Sigmoid colon (tissue), 7 donors: ENCODE data around the gene PRR19. TPM values are rescaled to one million over a fixed set of nuclear protein-coding genes. Genes with fewer than 3 reads are reported as not detected.
A peak's percentile ranks its signal among the peaks of the same experiment; 100 is the strongest.

Experiments
- DNase-seq: peaks from one replicate; pipeline ENCODE4 v3.0.0-alpha.2; 2019
- H3K27ac ChIP-seq, 4 donors: fragments of 200-600 bp; sonication (generic); one replicate each; pipeline ENCODE4 v1.5.1; 2016 to 2019; ENCODE audit warnings: mild to moderate bottlenecking in 1 of 4
- H3K27me3 ChIP-seq, 3 donors: fragments of 200-600 bp; sonication (generic); one replicate each; pipeline ENCODE4 v1.5.1; 2019; ENCODE audit warnings: mild to moderate bottlenecking in 1 of 3
- H3K36me3 ChIP-seq, 4 donors: fragments of 200-600 bp; sonication (generic); one replicate each; pipeline ENCODE4 v1.5.1; 2016 to 2019
- H3K4me1 ChIP-seq, 4 donors: fragments of 200-600 bp; sonication (generic); one replicate each; pipeline ENCODE4 v1.5.1; 2017 to 2019
- H3K4me3 ChIP-seq, 4 donors: fragments of 200-600 bp; sonication (generic); one replicate each; pipeline ENCODE4 v1.5.1; 2017 to 2019; ENCODE audit warnings: mild to moderate bottlenecking in 2 of 4, moderate library complexity in 1 of 4
- H3K9me3 ChIP-seq, 4 donors: fragments of 200-600 bp in 3 of 4; sonication (generic) in 3 of 4; one replicate each; pipeline versions ENCODE4 v1.5.1 to v1.6.1; 2013 to 2019
- EP300 ChIP-seq, 4 donors: sonication (generic); formaldehyde crosslinking; IDR thresholded peaks; one replicate each; pipeline ENCODE4 v1.6.1; 2017; ENCODE audit warnings: antibody characterized with exemption in 4 of 4
- POLR2A ChIP-seq, 2 donors: fragments of 450-650 bp; IDR thresholded peaks; one replicate each; pipeline ENCODE4 v1.6.1; 2016; ENCODE audit warnings: antibody characterized with exemption in 2 of 2, mild to moderate bottlenecking in 2 of 2, moderate library complexity in 2 of 2
- POLR2AphosphoS5 ChIP-seq, 4 donors: sonication (generic); formaldehyde crosslinking; IDR thresholded peaks; one replicate each; pipeline ENCODE4 v1.6.1; 2017; ENCODE audit warnings: antibody characterized with exemption in 4 of 4
- WGBS, 2 donors: extraction: QIAGEN DNeasy Blood & Tissue Kit; methylation state at CpG; one replicate each; pipeline ENCODE4 v1.1.7; 2013; 5-methylcytosine and 5-hydroxymethylcytosine counted together
- intact Hi-C: fragments of 100-400 bp; cut with DNase I; formaldehyde crosslinking; loops from one replicate; pipeline ENCODE4 v1.15.1; 2023
- polyA plus RNA-seq, 3 donors: library from polyadenylated mRNA; stranded (reverse); fragments of 200-250 nt; gene quantifications; one replicate each; pipeline ENCODE4 v1.2.3, GENCODE V29; 2013
- total RNA-seq, 4 donors: library from RNA; depleted of rRNA; stranded (reverse); fragments of >200 nt; gene quantifications; one replicate each; pipeline ENCODE4 v1.1.0, GENCODE V29; 2016
- TF ChIP-seq, protein P1 (sequence below), 4 experiments: fragments of 450-650 bp in 3 of 4; fragments of 200-600 bp in 1 of 4; IDR thresholded peaks; one replicate each; pipeline ENCODE4 v1.5.1; 2016 to 2019; ENCODE audit warnings: antibody characterized with exemption in 4 of 4, mild to moderate bottlenecking in 3 of 4, moderate library complexity in 2 of 4
- donor health status: healthy with polysubstance abuse.
- donor health status: Bipolar disorder and iron deficiency.
- donor health status: healthy.

The PRR19 gene
- total and polyA plus RNA-seq, 7 donors = 0.69 to 0.79 TPM; not detected in 5

DNA sequence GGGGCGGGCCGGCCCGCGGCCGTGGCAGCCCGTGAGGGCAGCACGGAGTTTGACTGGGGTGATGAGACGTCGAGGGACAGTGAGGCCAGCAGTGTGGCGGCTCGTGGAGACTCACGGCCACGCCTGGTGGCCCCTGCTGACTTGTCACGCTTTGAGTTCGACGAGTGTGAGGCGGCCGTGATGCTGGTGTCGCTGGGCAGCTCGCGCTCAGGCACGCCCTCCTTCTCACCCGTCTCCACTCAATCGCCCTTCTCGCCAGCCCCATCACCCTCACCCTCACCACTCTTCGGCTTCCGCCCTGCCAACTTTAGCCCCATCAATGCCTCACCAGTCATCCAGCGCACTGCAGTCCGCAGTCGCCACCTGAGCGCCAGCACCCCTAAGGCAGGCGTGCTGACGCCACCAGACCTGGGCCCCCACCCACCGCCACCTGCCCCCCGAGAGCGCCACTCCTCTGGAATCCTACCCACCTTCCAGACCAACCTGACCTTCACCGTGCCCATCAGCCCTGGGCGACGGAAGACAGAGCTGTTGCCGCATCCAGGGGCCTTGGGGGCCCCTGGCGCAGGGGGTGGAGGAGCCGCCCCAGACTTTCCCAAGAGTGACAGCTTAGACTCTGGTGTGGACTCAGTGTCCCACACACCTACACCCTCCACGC lies 28.4 kb upstream of the PRR19 start:
- DNase-seq = peak; percentile 64
- no peaks in the 10 kb centered on the region for H3K9me3 ChIP-seq
- WGBS, 2 donors = 96 to 97% methylated on average over 43 of the region's 43 CpGs
- H3K27me3 ChIP-seq = no peaks in the 10 kb centered on the region
- peak overlapping the region in 1 of 4 donors; percentile 99 for H3K27ac ChIP-seq
- TF ChIP-seq, protein P1, sequence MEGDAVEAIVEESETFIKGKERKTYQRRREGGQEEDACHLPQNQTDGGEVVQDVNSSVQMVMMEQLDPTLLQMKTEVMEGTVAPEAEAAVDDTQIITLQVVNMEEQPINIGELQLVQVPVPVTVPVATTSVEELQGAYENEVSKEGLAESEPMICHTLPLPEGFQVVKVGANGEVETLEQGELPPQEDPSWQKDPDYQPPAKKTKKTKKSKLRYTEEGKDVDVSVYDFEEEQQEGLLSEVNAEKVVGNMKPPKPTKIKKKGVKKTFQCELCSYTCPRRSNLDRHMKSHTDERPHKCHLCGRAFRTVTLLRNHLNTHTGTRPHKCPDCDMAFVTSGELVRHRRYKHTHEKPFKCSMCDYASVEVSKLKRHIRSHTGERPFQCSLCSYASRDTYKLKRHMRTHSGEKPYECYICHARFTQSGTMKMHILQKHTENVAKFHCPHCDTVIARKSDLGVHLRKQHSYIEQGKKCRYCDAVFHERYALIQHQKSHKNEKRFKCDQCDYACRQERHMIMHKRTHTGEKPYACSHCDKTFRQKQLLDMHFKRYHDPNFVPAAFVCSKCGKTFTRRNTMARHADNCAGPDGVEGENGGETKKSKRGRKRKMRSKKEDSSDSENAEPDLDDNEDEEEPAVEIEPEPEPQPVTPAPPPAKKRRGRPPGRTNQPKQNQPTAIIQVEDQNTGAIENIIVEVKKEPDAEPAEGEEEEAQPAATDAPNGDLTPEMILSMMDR (IDR thresholded peaks at IDR 0.05) = no peak
- TF ChIP-seq POLR2A (IDR thresholded peaks at IDR 0.05) = no peak
- H3K4me1 ChIP-seq = peaks cover 0 to 65% (median 57%) of the 10 kb centered on the region in 4 donors
- intact Hi-C loops = no loop called here
- no peak overlapping the region for H3K4me3 ChIP-seq
- peaks cover 16 to 34% (median 21%) of the 10 kb centered on the region in 4 donors for H3K36me3 ChIP-seq

DNA sequence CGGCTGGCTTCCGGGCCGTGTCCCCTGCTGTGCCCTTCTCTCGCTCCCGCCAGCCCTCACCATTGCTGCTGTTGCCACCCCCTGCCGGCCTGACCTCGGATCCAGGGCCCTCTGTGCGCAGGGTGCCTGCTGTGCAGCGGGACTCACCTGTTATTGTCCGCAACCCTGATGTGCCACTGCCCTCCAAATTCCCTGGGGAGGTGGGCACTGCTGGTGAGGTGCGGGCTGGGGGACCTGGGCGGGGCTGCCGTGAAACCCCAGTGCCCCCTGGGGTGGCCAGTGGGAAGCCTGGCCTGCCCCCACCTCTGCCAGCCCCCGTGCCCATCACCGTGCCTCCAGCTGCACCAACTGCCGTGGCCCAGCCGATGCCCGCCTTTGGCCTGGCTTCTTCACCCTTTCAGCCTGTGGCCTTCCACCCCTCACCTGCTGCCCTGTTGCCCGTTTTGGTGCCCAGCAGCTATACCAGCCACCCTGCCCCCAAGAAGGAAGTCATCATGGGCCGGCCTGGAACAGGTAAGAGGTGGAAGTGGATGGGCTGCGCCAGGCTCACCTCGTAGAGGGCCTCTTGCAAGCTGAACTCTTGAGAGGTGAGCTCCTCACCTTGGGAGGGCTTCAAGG lies 27.8 kb upstream of the PRR19 start:
- Histone ChIP-seq H3K4me1 (peaks cover 0 to 72% (median 63%) of the 10 kb centered on the region in 4 donors), H3K27me3 (no peaks in the 10 kb centered on the region), H3K4me3 (no peak overlapping the region), H3K9me3 (no peaks in the 10 kb centered on the region), H3K27ac (peak overlapping the region in 1 of 4 donors; percentile 99), H3K36me3 (peaks cover 16 to 34% (median 21%) of the 10 kb centered on the region in 4 donors)
- intact Hi-C loops = no loop called here
- no peak for TF ChIP-seq POLR2A (IDR thresholded peaks at IDR 0.05)
- no peak for TF ChIP-seq POLR2AphosphoS5 (IDR thresholded peaks at IDR 0.05)
- TF ChIP-seq EP300 (IDR thresholded peaks at IDR 0.05) = no peak
- TF ChIP-seq, protein P1 (IDR thresholded peaks at IDR 0.05) = no peak
- DNase-seq = peak; percentile 64
- 95 to 96% methylated on average over 22 of the region's 22 CpGs for WGBS, 2 donors

DNA sequence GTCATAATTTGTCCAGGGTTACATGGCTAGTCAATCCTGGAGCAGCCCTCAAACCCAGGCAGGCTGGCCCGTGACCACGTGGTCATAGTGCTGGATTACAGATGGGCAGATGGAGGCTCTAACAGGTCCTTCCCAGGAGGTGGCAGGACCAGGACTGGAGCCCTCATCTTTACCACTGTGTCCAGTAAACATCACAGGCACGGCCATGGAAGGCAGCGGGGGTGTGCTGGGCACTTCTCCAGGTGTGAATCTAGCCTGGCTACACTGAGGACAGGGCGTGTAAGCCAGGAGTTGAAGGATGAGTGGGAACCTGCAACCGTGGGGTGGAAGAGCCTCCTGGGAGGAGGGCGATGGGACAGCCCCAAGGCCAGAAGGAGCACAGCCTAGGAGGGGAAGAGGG lies 26.8 kb upstream of the PRR19 start:
- Histone ChIP-seq H3K27ac (peak overlapping the region in 2 of 4 donors; percentile 5 to 99), H3K36me3 (peaks cover 16 to 34% (median 21%) of the 10 kb centered on the region in 4 donors), H3K27me3 (no peaks in the 10 kb centered on the region), H3K4me3 (no peak overlapping the region), H3K4me1 (peaks cover 0 to 74% (median 64%) of the 10 kb centered on the region in 4 donors), H3K9me3 (no peaks in the 10 kb centered on the region)
- intact Hi-C loops = no loop called here
- 63 to 81% methylated on average over 7 of the region's 7 CpGs for WGBS, 2 donors
- TF ChIP-seq EP300 (IDR thresholded peaks at IDR 0.05) = no peak
- TF ChIP-seq POLR2AphosphoS5 (IDR thresholded peaks at IDR 0.05) = no peak
- TF ChIP-seq POLR2A (IDR thresholded peaks at IDR 0.05) = no peak
- TF ChIP-seq, protein P1 (IDR thresholded peaks at IDR 0.05) = no peak
- DNase-seq = no peak

DNA sequence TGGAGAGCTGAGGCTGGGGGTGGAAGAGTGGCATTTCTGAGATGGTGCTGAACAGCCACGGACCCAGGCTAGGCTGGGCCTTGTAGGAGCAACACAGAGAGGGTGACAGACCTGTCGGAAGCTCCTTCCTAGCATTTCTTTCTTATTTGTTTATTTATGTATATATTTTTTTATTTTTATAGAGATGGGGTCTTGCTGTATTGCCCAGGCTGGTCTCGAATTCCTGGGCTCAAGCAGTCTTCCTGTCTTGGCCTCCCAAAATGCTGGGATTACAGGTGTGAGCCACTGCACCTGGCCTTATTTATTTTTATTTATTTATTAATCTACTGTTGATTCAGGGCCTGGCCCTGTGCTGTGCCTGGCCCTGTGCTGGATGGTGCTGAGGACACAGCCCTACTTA lies 26.4 kb upstream of the PRR19 start:
- 95% methylated on average over 3 of the region's 3 CpGs for WGBS, 2 donors
- TF ChIP-seq POLR2AphosphoS5 (IDR thresholded peaks at IDR 0.05) (no peak), EP300 (IDR thresholded peaks at IDR 0.05) (no peak), POLR2A (IDR thresholded peaks at IDR 0.05) (no peak)
- TF ChIP-seq, protein P1 (IDR thresholded peaks at IDR 0.05) = no peak
- no peaks in the 10 kb centered on the region for H3K9me3 ChIP-seq
- H3K27me3 ChIP-seq = no peaks in the 10 kb centered on the region
- peaks cover 16 to 34% (median 21%) of the 10 kb centered on the region in 4 donors for H3K36me3 ChIP-seq
- H3K4me3 ChIP-seq = no peak overlapping the region
- DNase-seq = no peak
- H3K4me1 ChIP-seq = peaks cover 0 to 72% (median 60%) of the 10 kb centered on the region in 4 donors
- H3K27ac ChIP-seq = peak overlapping the region in 2 of 4 donors; percentile 94 to 99
- intact Hi-C loops = no loop called here
